Fibroblast of villous mesenchyme (primary cell): ENCODE results near the gene KRR1. TPM values are rescaled to one million over a fixed set of nuclear protein-coding genes. Genes with fewer than 3 reads are reported as not detected.

Experiments
- DNase-seq: peaks from one replicate; pipeline ENCODE4 v3.0.0-alpha.2; 2010; ENCODE audit warnings: low read depth
- H3K4me3 ChIP-seq: 2 replicates; pipeline ENCODE4 v1.5.1; 2011; ENCODE audit warnings: low read depth, mild to moderate bottlenecking, low read length
- CTCF ChIP-seq: IDR thresholded peaks from 2 replicates; pipeline ENCODE4 v1.5.1; 2012; ENCODE audit warnings: low read depth, mild to moderate bottlenecking, low read length; ENCODE audit not compliant: insufficient read depth
- total RNA-seq: library from RNA; depleted of rRNA; stranded (reverse); fragments of >200 nt; gene quantifications from 2 replicates; pipeline ENCODE4 v1.2.3, GENCODE V29; 2012

Gene KRR1
- total RNA-seq, 1 donor = 31.1 TPM

- no peak overlapping the region for H3K4me3 ChIP-seq
- no peak for TF ChIP-seq CTCF
- peak; percentile 78 for DNase-seq
Observed at GRCh38 chr12:75478116-75478794, 33.2 kb downstream of the KRR1 start.

GRCh38 chr12:75477137-75477536 lies 34.3 kb downstream of the KRR1 start:
- no peak for TF ChIP-seq CTCF
- no peak for DNase-seq
- H3K4me3 ChIP-seq = no peak overlapping the region

- H3K4me3 ChIP-seq = no peak overlapping the region
- DNase-seq = no peak
- TF ChIP-seq CTCF = no peak
Observed at GRCh38 chr12:75476071-75476470, 35.3 kb downstream of the KRR1 start.

GRCh38 chr12:75474116-75474515 lies 37.3 kb downstream of the KRR1 start:
- H3K4me3 ChIP-seq = no peak overlapping the region
- no peak for TF ChIP-seq CTCF
- no peak for DNase-seq

GRCh38 chr12:75471902-75472890 lies 39.2 kb downstream of the KRR1 start:
- H3K4me3 ChIP-seq = no peak overlapping the region
- no peak for TF ChIP-seq CTCF
- no peak for DNase-seq

GRCh38 chr12:75460204-75460603 lies 51.2 kb downstream of the KRR1 start:
- DNase-seq = peak; percentile 10
- H3K4me3 ChIP-seq = no peak overlapping the region
- no peak for TF ChIP-seq CTCF
